Measurements from ENCODE around the gene NEUROD2.

Gene NEUROD2

DNA sequence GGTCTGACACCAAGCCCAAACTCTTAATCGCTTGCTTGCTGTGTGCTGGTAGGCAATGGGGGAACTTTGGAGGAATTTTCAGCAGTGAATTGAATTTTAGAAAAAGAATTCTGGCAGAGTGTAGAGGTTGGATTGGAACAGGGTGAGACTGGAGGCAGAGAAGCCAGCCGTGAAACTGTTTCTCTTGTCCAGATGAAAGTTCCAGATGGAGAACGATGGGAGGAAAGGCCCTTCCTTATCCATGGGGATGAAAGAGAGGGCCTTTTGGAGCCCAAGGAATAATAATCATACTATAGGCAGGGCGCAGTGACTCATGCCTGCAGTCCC is 26.0 kb downstream of the NEUROD2 start:
- FAIRE-seq: no peak
- DNase-seq (ENCODE audit: low spot score): no peak

DNA sequence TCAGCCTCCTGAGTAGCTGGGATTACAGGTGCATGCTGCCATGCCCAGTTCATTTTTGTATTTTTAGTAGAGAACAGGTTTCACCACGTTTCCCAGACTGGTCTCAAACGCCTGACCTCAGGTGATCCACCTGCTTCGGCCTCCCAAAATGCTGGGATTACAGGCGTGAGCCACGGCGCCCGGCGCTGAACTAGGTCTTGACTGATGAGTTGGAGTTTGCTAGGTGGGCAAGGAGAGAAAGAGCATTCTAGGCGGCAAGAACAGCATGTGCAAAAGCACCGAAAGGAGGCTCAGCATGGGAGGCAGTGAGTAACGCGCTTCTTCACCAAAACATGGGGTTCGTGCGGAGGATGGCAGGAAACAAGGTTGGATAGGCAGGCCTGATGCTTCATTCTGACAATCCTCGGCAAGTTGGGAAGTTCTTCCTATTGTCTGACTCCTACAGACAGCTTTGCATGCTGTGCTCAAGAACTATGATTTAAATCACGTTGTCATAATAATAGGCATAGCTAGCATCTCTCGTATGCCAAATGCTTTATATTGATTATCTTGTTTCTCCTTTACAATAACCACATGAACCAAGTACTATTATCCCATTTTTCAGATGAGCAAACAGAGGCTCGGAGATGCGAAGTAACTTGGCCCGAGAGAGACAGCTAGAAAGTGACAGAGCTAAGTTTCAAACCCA is 26.5 kb downstream of the NEUROD2 start:
- FAIRE-seq: no peak
- DNase-seq (ENCODE audit: low spot score): no peak

DNA sequence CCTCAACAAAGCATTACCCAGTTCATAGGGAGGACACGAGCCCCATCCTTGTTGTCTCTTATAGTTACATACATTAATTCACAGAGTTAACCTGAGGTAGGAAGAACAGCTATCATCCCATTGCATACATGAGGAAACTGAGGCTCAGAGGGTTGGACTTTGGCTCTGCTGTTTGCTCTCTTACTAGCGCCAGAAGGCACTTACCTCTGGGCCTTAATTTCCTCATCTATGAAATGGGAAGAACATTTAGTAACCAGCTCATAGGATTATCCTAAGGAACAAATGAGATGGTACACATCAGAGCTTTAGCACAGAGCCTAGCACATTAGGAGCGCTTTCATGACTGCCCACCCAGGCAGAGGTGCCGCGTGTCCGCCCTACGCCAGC is 27.6 kb downstream of the NEUROD2 start:
- no peak for DNase-seq (ENCODE audit: low spot score)
- no peak for FAIRE-seq

DNA sequence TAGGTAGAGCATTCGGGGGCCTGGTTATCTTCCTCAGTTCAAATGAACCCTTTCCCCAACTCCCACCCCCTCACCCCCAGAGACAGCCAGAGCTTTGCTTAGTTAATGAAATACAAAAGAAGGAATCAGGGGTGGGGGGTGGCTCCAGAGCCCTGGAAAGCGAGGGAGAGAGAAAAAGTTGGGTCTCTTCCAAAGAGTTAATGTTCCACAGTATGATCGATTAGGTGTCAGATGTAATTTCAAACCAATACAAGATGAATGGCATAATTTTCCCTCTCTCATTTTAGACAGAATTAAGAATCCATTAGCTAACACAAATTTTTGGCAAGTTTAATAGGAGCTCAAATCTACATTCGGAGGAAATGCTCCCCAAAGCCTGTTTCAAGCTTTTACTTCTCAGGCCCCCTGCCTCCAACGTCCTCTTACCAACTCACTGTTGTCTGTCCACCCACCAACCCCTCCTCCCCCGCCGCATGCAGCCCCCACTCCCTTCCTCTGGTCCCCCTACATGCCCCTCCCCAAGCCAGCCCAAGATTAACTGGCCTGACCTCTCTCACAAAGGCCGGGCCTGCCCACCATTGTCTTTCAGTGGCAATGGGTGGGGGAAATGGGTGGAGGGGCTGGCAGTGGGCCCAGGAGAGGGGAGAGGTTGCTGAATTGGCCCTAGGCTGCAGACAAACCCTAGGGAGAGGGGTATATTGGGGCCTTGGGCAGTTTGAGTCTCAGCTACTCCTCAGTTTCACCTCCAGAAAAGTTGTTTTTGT is 28.2 kb downstream of the NEUROD2 start:
- DNase-seq (ENCODE audit: low spot score) (no peak), FAIRE-seq (no peak)

DNA sequence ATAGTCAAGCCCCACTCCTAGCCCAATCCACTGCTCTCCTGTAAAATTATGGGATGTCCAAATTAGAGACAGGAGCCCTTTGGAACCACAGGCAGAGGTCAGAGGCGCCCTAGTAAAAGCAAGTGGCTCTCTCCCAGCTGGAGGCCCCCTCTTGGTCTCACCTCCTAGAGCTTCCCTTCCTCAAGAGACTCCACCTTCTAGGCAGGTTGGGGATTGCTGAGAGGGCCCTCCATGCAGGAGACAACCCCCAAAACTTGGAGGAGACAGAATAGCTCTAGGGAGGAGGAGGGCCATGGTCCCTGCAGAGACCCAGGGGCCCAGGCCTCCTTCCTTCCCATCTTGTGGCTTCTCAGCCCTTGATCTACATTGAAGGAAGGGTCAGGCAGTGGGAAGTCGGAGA is 29.4 kb downstream of the NEUROD2 start:
- DNase-seq (ENCODE audit: low spot score) (no peak), FAIRE-seq (no peak)

DNA sequence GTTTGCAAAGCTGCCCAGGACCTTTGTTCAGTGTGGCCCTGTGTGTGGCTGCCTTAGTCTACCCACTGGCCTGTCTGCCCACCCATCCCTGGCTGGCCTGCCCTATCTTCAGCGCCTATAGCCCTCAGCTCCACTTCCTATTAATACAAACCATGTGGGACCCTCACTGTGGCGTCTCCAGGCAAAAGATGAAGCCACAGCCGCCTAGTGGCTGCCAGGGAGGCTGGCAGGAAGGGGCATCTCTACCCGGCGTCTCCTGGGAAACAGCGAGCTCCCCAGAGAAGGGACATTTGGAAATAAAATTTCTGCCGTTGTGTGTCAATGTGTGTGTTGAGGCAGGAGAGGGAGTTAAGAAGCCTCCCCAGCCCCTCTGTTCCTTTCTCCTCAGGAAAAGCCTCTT is 31.5 kb downstream of the NEUROD2 start:
- DNase-seq (ENCODE audit: low spot score) (no peak), FAIRE-seq (no peak)

DNA sequence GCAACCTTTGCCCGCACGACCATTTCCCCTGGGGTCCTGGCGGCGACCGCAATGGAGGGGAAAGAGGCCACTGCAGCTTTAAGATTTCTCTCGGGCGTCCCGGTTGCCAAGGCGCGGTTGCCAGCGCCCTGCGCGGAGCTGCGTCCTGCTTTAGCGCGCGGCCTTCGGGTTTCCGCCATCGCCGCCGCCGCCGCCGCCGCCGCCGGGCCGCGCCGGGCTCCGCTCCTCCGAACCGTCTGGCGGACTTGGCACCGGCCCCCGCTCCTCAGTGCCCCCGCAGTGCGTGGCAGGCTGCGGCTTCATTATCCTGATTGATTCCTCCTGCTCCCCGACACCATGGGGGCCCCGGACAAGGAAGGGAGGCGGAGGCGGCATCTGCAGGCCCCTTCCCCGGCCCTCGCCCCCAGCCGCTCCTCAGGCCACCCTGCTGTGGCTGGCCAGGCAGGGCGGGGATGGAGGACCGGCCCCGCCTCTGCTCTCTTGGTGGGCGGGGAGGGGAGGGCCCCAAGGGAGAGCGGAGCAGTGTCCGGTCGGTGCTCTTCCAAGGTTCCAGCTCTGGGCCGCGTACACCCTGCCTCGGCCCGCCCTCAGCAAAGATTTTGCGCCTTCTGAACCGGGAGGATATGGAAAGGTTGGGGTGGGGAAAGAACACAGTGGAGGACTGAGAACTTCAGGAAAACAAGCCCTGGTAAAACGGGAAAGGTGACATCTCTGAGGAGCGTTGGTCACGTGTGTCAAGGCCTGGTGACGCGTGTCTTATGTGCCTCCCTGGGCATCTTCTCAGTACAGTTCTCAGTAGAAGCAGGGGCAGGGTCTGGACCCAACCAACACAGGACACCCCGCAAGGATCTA is 34.0 kb downstream of the NEUROD2 start:
- DNase-seq (ENCODE audit: low spot score) (peak; percentile 8), FAIRE-seq (no peak)

DNA sequence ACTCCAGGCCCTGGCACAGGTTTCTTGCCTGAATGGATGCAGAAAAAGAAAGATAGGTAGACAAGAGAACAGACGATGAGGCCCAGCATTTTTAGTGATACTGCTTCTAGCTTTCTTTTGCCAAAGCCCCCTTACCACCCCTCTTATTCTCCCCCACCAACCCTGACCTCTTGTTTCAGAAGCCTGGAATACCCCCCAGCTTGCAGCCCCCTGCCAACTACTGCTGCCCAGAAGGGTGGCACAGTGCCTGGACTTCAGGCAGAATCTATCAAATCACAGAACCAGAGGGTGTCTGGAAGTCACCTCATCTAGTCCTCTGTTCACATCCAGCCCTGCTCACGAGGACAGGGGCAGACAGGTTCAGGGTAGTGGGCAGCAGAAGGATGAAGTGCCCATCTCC is 35.6 kb downstream of the NEUROD2 start:
- DNase-seq (ENCODE audit: low spot score): no peak
- FAIRE-seq: no peak

DNA sequence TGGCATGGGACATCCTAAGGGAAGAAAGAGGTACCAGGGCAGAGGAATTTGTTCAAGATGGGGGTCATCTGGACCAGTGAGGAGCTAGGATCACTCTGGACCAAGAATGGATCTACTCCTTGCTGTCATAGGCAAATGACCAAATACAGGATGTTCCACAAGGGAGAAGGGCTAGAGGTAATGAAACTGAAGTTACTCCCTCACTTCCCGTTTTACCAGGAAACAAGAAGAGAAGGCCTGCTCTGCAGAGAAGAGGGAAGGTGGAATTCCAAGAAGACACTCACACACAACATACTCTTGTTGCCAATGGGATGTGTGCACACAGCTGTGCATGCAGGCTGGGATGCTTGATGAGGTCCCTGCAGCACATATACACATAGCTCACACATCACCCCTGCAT is 38.6 kb downstream of the NEUROD2 start:
- no peak for FAIRE-seq
- no peak for DNase-seq (ENCODE audit: low spot score)

DNA sequence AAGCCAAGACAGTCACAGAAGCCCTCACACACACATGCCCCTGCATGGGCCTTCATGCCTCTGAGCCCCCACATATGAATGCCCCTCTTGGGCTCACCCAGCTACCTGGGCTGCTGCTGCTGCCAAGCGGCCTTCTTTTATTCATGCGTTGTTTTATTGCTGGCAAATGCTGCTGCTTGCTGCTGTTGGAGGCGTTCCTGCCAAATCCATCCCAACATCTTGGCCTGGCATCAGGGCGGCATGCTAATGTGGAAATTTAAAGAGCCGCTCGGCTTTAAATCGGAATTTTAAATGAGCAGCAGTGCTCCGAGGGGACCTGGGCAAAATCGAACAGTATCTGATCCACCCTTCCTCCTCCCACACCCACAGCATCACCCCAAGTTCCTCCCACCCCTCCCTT is 39.0 kb downstream of the NEUROD2 start:
- DNase-seq (ENCODE audit: low spot score) (no peak), FAIRE-seq (no peak)

DNA sequence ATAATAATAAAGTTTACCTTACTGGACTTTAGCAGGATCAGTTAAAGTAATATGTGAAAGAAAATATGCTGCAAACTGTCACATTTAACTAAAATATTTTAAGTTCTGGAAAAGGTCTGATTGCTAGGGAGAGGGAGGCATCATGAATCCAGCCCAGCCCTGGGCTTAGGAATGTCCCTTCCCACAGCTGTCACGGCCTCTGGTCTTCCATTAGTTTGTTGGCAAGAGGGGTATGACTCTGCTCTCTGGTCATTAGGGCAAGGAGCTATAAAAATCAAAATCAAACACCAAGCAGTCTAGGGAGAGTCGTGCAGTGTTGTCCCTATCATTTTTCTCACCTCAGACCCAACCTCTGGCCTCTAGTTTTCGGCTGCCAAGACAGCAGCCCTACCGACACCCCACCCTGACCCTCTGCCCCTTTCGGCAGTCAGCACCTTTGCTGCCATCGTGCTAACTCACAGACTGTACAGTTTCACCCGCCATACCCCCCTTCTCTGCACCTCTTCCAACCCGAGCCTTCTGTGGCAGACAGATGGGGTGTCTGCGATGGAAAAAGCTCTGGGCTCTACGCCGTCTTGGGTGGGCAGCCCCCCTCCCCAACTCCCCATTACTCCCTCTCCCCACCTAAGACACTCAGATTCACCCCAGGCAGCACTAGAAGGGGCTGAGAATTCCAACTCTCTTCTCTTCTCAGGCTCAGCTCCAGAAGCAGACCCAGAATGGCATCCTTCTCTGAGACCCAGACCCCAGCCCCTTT is 41.4 kb downstream of the NEUROD2 start:
- no peak for FAIRE-seq
- no peak for DNase-seq (ENCODE audit: low spot score)

DNA sequence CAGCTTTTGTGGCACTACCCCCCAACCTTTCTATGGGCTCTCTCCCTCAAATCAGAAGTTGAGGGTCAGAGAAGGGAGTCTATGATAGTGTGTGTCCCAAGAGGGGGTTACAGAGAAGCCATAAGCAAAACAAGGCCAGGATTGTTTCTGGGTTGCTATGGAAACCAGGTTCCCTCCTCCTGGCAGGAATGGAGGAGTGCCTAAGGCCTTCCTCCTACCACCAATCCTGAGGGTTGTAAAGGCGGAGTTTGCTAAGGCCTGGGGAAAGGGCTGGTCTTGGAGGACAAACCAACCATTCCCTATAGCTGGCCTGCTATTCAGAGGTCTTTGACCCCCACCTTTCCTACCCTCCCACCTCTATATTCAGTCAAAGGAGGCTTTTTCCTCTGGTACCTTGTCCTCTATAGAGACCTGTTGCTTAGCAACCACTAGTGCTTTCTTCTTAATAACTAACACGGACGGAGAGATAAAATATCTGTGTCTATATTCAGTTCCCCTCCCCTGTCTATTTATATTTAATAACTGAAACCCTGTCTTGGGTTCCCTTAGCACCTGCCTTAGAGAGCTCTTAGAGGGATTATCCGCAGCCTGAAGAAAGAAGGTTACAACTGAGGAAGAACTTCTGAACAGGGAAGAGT is 43.4 kb downstream of the NEUROD2 start:
- FAIRE-seq: no peak
- no peak for DNase-seq (ENCODE audit: low spot score)

DNA sequence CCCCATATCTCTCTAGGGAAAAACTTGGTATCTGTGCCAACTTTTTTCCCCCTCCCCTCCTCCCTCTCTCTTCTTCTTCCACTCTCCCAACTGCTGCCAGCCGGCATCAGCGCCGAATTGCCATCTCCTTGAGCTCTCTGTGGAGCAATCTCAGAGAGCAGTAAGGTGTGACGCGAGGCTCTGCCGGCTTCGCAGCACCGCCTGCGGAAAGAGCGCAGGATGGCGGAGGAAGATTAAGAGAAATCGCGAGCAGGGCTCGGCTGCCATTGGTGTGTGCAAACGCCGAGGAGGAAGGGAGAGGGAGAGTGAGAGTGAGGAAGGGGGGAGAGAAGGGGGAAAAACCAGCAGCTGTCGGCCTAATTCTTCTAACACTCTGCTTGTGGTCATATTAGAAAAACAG is 44.2 kb downstream of the NEUROD2 start:
- DNase-seq (ENCODE audit: low spot score) (no peak), FAIRE-seq (no peak)

DNA sequence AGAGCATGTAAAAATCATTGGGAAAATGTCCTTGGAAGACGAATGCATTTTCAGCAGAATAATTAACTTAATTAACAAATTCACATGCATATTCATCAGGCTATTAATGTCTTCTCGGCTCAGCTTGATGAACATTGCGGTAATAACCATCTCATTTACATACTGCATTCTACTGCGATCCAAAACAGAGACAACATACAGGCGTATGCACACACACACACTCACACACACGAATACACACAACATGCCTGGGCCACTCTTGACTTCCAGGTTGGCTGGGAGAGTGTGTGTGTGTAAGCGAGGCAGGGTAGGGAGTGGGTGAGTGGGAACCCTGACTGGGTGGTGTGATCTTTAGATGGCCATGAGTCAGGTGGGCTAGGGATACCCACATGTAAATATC is 44.7 kb downstream of the NEUROD2 start:
- no peak for FAIRE-seq
- DNase-seq (ENCODE audit: low spot score): no peak

DNA sequence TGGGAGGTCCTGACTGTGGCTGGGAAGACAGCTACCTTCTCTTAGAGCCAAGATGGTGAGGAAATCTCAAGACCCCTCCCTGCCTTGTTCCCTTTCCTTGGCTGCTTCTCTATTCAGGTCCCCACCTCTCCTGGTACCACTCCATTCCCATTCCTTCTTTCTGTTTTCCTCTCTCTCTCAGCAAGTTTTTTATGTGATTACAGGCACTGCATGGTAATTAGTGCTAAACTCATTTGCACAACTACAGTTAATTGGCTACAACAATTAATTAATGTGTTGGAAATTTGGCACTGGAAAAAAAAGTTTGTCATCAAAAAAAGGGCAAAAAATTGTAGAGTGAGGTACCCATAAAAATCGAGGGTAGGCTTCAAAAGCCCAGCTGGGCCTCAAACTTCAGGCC is 45.3 kb downstream of the NEUROD2 start:
- FAIRE-seq (no peak), DNase-seq (ENCODE audit: low spot score) (no peak)

DNA sequence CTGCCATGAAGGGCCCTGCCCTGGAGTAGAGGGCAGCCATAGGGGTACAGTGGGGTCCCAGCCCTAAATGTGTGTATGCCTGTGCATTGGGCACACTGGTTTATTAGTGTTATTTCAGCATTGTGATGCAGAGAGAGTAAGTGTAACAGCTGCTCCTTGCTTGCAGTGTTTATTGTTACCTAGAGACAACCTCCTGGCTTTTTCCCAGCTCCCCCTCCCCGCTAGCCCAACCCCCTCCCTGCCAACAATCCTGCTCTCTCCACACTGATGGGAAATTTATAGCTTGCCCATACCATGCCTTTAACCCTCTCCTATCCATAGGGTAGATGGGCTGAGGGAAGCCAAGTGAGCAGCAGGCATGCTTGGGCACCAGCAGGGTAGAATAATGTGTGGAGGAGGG is 51.3 kb downstream of the NEUROD2 start:
- DNase-seq (ENCODE audit: low spot score) (no peak), FAIRE-seq (no peak)

DNA sequence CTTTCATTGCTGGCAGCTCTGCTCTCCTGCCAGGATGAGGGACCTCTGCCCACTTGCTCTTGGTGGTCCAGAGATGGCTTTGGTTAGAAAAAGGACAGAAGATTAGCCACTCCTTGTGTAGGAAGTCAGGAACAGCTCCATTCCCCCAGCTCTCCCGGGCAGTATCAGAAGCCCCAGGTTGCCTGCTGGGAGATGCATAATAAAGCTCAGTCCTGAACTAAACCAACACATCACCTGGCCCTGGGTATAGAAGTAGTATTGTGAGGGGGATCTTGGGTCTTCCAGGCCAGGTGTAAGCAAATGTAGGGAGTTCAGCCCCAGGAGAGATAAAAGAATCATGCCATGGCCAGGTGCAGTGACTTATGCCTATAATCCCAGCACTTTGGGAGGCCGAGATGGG is 52.4 kb downstream of the NEUROD2 start:
- DNase-seq (ENCODE audit: low spot score) (no peak), FAIRE-seq (no peak)
